GM21737 (cell line): ENCODE measurements around the gene COMMD3.

Experiments
- ATAC-seq: cut with Tn5 transposase; IDR thresholded peaks from one replicate; pipeline ENCODE4 v1.9.1; 2021; ENCODE audit warnings: mild to moderate bottlenecking, moderate library complexity; ENCODE audit not compliant: unreplicated experiment

The COMMD3 gene

GRCh38 chr10:22365233-22365632, 49.0 kb downstream of the COMMD3 start:
- no peak for ATAC-seq

GRCh38 chr10:22365644-22366434, 49.7 kb downstream of the COMMD3 start:
- ATAC-seq = no peak

- ATAC-seq = no peak
Measured at GRCh38 chr10:22366435-22366703, 50.2 kb downstream of the COMMD3 start.

GRCh38 chr10:22366771-22367170, 50.6 kb downstream of the COMMD3 start:
- ATAC-seq = no peak

- ATAC-seq = no peak
Measured at GRCh38 chr10:22367471-22367870, 51.3 kb downstream of the COMMD3 start.

GRCh38 chr10:22368402-22368801, 52.2 kb downstream of the COMMD3 start:
- no peak for ATAC-seq

- no peak for ATAC-seq
Measured at GRCh38 chr10:22368981-22369380, 52.8 kb downstream of the COMMD3 start.

- peak; percentile 43 for ATAC-seq
Measured at GRCh38 chr10:22369434-22370072, 53.4 kb downstream of the COMMD3 start.
